Transverse colon (tissue), 4 donors: ENCODE measurements around the gene ESRRA. TPM values are rescaled to one million over a fixed set of nuclear protein-coding genes. Genes with fewer than 3 reads are reported as not detected.

ENCODE experiments used
- DNase-seq: peaks from one replicate; pipeline ENCODE4 v3.0.0-alpha.2; 2019
- H3K27ac ChIP-seq, 4 donors: fragments of 200-600 bp; sonication (generic); 2 replicates each; pipeline ENCODE4 v1.5.1; 2016 to 2018; ENCODE audit warnings: inconsistent platforms in 4 of 4
- H3K27me3 ChIP-seq: fragments of 200-600 bp; sonication (generic); 2 replicates; pipeline ENCODE4 v1.5.1; 2017; ENCODE audit warnings: inconsistent platforms
- H3K36me3 ChIP-seq, 4 donors: fragments of 200-600 bp; sonication (generic); 2 replicates each; pipeline ENCODE4 v1.5.1; 2017 to 2019; ENCODE audit warnings: inconsistent platforms in 4 of 4
- H3K4me1 ChIP-seq, 4 donors: fragments of 200-600 bp; sonication (generic); 2 replicates each; pipeline ENCODE4 v1.5.1; 2017 to 2020; ENCODE audit warnings: inconsistent platforms in 4 of 4
- H3K4me3 ChIP-seq, 4 donors: fragments of 200-600 bp; sonication (generic); 1 replicate in 1 of 4; 2 replicates in 3 of 4; pipeline versions ENCODE4 v1.5.1 to v1.6.1; 2017 to 2019; ENCODE audit warnings: inconsistent platforms in 4 of 4
- H3K9me3 ChIP-seq, 2 donors: fragments of 200-600 bp; sonication (generic); 2 replicates each; pipeline ENCODE4 v1.5.1; 2017 to 2019; ENCODE audit warnings: inconsistent platforms in 2 of 2
- CTCF ChIP-seq, 5 experiments: fragments of 200-600 bp in 3 of 5; fragments of 450-650 bp in 2 of 5; sonication (generic) in 3 of 5; IDR thresholded peaks; 1 replicate in 2 of 5; 2 replicates in 3 of 5; pipeline ENCODE4 v1.5.1; 2016 to 2017; ENCODE audit warnings: antibody characterized with exemption in 5 of 5, inconsistent platforms in 3 of 5, mild to moderate bottlenecking in 2 of 5, moderate library complexity in 1 of 5
- EP300 ChIP-seq: sonication (generic); formaldehyde crosslinking; IDR thresholded peaks from one replicate; pipeline ENCODE4 v1.6.1; 2017; ENCODE audit warnings: antibody characterized with exemption, low read depth
- POLR2A ChIP-seq: fragments of 450-650 bp; IDR thresholded peaks from one replicate; pipeline ENCODE4 v1.6.1; 2016; ENCODE audit warnings: antibody characterized with exemption, mild to moderate bottlenecking, moderate library complexity
- POLR2AphosphoS5 ChIP-seq, 3 donors: sonication (generic); formaldehyde crosslinking; IDR thresholded peaks; one replicate each; pipeline ENCODE4 v1.6.1; 2016; ENCODE audit warnings: antibody characterized with exemption in 3 of 3
- WGBS, 2 donors: methylation state at CpG; one replicate each; pipeline ENCODE4 v1.1.5; 2018; ENCODE audit warnings: low coverage in 1 of 2; 5-methylcytosine and 5-hydroxymethylcytosine counted together
- in situ Hi-C, 4 donors: fragments of 200-750 bp; cut with MboI; loops; one replicate each; pipeline versions ENCODE4 v1.15.0 to v1.15.1; 2017; ENCODE audit warnings: low sequenced_read_pairs in 3 of 4, low pct_ligation_motif_present in 1 of 4, low pct_unique_long_range_greater_than_20kb in 1 of 4
- intact Hi-C: fragments of 100-400 bp; cut with DNase I; formaldehyde crosslinking; loops from one replicate; pipeline ENCODE4 v1.15.1; 2023; ENCODE audit warnings: low total_unique reads
- total RNA-seq, 4 donors: library from RNA; depleted of rRNA; stranded (reverse); fragments of >200 nt; gene quantifications; one replicate each; pipeline ENCODE4 v1.1.0, GENCODE V29; 2016

Gene ESRRA
- 100 to 1,000 TPM; 142 to 272 (median 221) TPM for total RNA-seq

DNA sequence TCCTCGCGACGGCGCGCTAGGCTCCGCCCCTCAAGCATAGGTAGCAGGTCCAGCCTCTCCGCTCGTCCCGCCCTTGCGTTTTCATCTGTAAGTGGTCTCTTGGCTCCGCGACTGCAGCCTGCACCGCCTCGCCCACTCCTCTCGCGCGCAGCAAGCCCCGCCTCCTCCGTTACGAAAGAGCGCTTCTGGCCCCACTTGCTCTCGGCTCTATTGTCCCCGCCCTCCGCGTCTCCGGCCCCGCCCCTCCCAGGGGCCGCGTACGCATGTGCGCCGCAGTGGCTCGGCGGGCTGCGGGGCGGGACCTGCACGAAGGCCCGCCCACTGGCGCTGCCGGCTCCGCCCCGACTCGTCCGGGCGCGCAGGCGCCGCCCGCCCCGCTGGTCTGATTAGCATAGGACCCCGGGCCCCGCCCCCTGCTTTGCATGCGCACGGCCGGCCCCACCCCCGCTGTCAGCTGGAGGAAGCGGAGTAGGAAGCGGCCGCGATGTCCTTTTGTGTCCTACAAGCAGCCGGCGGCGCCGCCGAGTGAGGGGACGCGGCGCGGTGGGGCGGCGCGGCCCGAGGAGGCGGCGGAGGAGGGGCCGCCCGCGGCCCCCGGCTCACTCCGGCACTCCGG lies at the start of gene ESRRA:
Gene ESRRA (plus strand): TSS at position 450 of the 616 bp plus-strand sequence. CDS start 1,656 bp downstream, outside the sequence.
- Histone ChIP-seq H3K27ac (peak within 1 kb of the TSS; percentile 90 to 99 (median 98)), H3K36me3 (no peaks in the 10 kb centered on the region), H3K9me3 (no peaks in the 10 kb centered on the region), H3K27me3 (peaks cover 15% of the 10 kb centered on the region), H3K4me1 (peaks cover 11 to 38% (median 33%) of the 10 kb centered on the region in 4 donors), H3K4me3 (peak within 1 kb of the TSS; percentile 56 to 92 (median 73))
- in situ Hi-C loops (no loop called here), intact Hi-C loops (no loop called here)
- TF ChIP-seq CTCF (IDR thresholded peaks at IDR 0.05): no peak
- TF ChIP-seq EP300: no peak
- peak; percentile 33 for TF ChIP-seq POLR2A
- TF ChIP-seq POLR2AphosphoS5 (IDR thresholded peaks at IDR 0.05): peak; percentile 66 to 94 (median 82)
- WGBS, 2 donors: 0% methylated on average over 17 of the region's 81 CpGs; no CpG with 5 or more reads in 1 of the 2 donors
- peak; percentile 100 for DNase-seq

GRCh38 chr11:64256300-64256699 lies 49.0 kb upstream of the ESRRA start:
- Histone ChIP-seq H3K27ac (no peak overlapping the region), H3K9me3 (no peaks in the 10 kb centered on the region), H3K4me3 (no peak overlapping the region), H3K27me3 (no peaks in the 10 kb centered on the region), H3K4me1 (peaks cover 10 to 29% (median 15%) of the 10 kb centered on the region in 4 donors), H3K36me3 (peaks cover 0 to 29% (median 0%) of the 10 kb centered on the region in 4 donors)
- 94% methylated on average over 14 of the region's 15 CpGs; no CpG with 5 or more reads in 1 of the 2 donors for WGBS, 2 donors
- TF ChIP-seq POLR2A: no peak
- no peak for TF ChIP-seq CTCF (IDR thresholded peaks at IDR 0.05)
- no peak for TF ChIP-seq POLR2AphosphoS5 (IDR thresholded peaks at IDR 0.05)
- TF ChIP-seq EP300: no peak
- in situ Hi-C loops: no loop called here
- intact Hi-C loops: no loop called here
- DNase-seq: no peak

GRCh38 chr11:64258356-64258755 lies 47.0 kb upstream of the ESRRA start:
- Histone ChIP-seq H3K9me3 (no peaks in the 10 kb centered on the region), H3K4me3 (no peak overlapping the region), H3K27ac (no peak overlapping the region), H3K36me3 (peaks cover 0 to 33% (median 0%) of the 10 kb centered on the region in 4 donors), H3K4me1 (peaks cover 0 to 11% (median 2%) of the 10 kb centered on the region in 4 donors), H3K27me3 (no peaks in the 10 kb centered on the region)
- in situ Hi-C loops: no loop called here
- no peak for DNase-seq
- intact Hi-C loops: no loop called here
- TF ChIP-seq EP300 (no peak), POLR2A (no peak), POLR2AphosphoS5 (IDR thresholded peaks at IDR 0.05) (no peak), CTCF (IDR thresholded peaks at IDR 0.05) (no peak)
- 82% methylated on average over 21 of the region's 24 CpGs; no CpG with 5 or more reads in 1 of the 2 donors for WGBS, 2 donors

- H3K9me3 ChIP-seq: no peaks in the 10 kb centered on the region
- intact Hi-C loops: no loop called here
Observed at GRCh38 chr11:64258946-64259532, 46.3 kb upstream of the ESRRA start.

More at GRCh38 chr11:64258946-64259532, 46.3 kb upstream of the ESRRA start:
- no peak overlapping the region for H3K4me3 ChIP-seq
- peaks cover 0 to 4% (median 0%) of the 10 kb centered on the region in 4 donors for H3K4me1 ChIP-seq
- DNase-seq: no peak
- H3K27ac ChIP-seq: no peak overlapping the region
- 91% methylated on average over 31 of the region's 32 CpGs; no CpG with 5 or more reads in 1 of the 2 donors for WGBS, 2 donors
- H3K27me3 ChIP-seq: no peaks in the 10 kb centered on the region
- TF ChIP-seq POLR2A (no peak), EP300 (no peak), CTCF (IDR thresholded peaks at IDR 0.05) (no peak), POLR2AphosphoS5 (IDR thresholded peaks at IDR 0.05) (no peak)
- in situ Hi-C loops: no loop called here
- peaks cover 0 to 35% (median 0%) of the 10 kb centered on the region in 4 donors for H3K36me3 ChIP-seq
